GM13976 (cell line): ENCODE results near the gene WWOX.

Experiments used
- DNase-seq: peaks from one replicate; pipeline ENCODE4 v3.0.0; 2012; ENCODE audit warnings: low spot score
- CTCF ChIP-seq: IDR thresholded peaks from 2 replicates; pipeline ENCODE4 v1.5.1; 2012; ENCODE audit warnings: borderline replicate concordance, mild to moderate bottlenecking; ENCODE audit not compliant: insufficient read depth; ENCODE audit errors: extremely low read depth, missing control alignments, control extremely low read depth
- in situ Hi-C: fragments of 300-500 bp; cut with MboI; formaldehyde crosslinking; loops from one replicate; pipeline ENCODE4 v1.12.0; 2022; ENCODE audit warnings: low sequenced_read_pairs, mixed read lengths, inconsistent platforms; ENCODE audit not compliant: unreplicated experiment

Gene WWOX

DNA sequence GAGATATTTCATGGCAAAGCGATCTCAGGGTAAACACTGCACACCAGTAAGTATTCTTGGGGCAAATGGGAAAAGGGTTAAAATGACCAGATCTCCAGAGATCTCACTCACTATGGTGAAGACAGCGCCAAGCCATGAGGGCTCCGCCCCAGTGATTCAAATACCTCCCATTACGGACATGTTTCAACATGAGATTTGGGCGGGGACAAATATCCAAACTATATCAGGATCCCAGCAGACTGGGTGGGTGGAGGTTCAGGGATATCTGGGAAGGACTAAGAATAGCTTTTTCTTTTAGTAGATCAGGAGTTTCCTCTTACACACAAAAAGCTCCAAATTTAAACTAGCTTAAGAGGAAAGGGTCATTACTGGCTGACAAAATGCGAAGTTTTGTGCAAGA lies 181.7 kb downstream of the WWOX start:
- in situ Hi-C loops, result no loop called here
- no peak for DNase-seq
- TF ChIP-seq CTCF, result no peak

- TF ChIP-seq CTCF, result no peak
- in situ Hi-C loops, result no loop called here
- DNase-seq, result no peak
Measured at GRCh38 chr16:78283548-78284251, 184.2 kb downstream of the WWOX start.

GRCh38 chr16:78284326-78284725 lies 184.9 kb downstream of the WWOX start:
- in situ Hi-C loops, result no loop called here
- no peak for TF ChIP-seq CTCF
- DNase-seq, result no peak

DNA sequence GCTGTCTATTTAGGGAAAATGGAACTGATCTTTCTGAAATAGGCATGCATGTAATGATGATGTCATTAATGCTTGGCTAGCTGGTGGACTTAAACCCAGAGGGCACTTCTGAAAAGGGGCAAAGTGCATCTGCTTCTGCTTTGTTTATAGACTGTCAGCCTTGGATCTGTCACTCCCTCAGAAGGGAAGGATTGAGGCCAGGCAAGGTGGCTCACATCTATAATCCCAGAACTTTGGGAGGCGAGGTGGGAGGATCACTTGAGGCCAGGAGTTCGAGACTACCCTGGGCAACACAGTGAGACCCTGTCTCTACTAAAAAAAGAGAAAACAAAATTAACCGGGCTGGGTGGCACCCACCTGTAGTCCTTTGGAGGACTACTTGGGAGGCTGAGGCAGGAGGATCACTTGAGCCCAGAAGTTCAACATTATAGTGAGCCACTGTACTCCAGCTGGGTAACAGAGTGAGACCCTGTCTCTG lies 185.5 kb downstream of the WWOX start:
- in situ Hi-C loops, result no loop called here
- no peak for DNase-seq
- TF ChIP-seq CTCF, result no peak

DNA sequence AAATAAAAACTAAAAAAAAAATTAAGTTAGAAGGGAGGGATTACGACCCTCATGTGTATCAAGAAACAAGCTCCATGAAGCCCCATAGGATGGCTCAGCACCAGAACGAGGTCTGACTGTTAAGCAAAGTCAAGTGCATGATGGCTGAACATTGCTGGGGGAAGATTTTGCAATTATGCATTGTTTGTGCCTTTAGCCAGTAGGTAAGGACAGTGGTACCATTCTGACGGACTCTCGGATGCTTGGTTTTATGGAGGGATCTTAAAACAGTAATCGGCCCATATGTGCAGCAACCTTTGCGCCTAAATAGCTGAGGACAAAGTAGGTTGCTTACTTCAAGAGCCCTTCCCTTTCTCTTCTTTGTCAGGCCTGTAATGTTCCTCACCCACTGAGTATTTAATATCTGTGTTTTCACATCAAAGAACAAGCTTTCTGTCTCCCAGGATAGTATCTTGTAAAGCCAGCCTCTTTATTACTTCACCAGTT lies 186.0 kb downstream of the WWOX start:
- DNase-seq, result no peak
- in situ Hi-C loops, result no loop called here
- no peak for TF ChIP-seq CTCF

DNA sequence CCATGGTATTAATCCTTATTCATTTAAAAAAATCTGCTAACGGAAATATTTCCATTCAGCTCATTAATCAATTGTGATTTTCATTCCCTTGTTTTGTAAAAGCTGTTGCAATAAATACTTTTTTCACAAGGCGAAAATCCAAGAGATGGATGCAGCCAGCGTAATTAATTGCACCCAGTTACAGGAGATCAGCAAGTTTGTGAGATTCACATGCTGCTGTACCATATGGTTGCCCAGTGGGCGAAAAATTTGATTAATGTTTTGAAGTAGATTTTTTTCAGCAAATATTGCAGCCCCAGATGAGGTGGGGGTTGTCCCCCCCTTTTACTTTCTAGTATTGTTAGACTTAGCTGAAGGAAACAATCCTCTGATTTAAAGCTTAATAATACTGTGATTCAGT lies 186.6 kb downstream of the WWOX start:
- no peak for DNase-seq
- in situ Hi-C loops, result no loop called here
- no peak for TF ChIP-seq CTCF
